ENCODE results near the gene ESRRB. TPM values are rescaled to one million over a fixed set of nuclear protein-coding genes. Genes with fewer than 3 reads are reported as not detected.

Gene ESRRB
- total RNA-seq, result 8.0 TPM

DNA sequence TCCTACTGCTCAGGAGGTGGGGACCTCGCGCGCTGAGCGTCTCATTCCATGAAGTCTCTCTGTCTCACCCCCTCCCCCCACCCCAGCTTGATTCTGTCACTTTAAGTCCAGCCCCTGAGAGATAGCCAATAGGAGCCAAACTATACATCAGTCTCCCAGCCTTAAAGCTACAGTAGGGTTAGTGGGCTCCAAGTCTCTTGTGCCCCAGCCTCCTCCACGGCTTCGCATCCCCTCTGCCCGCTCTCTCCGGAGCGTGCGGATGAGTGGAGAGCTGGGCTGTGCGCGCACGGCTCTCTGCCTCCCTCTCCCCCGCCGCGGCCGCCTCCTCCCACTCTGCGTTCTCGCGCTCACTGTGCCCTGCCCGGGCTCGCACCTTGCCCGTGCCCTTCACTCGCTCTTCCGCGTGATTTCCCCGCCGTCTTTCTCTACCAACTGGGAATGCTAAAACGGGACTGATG, at the start of gene ESRRB:
TSS of gene ESRRB (plus strand) at position 191 of the 458 bp plus-strand sequence. CDS start at position 456, 265 bp downstream.
- DNase-seq, result peak; percentile 20

DNA sequence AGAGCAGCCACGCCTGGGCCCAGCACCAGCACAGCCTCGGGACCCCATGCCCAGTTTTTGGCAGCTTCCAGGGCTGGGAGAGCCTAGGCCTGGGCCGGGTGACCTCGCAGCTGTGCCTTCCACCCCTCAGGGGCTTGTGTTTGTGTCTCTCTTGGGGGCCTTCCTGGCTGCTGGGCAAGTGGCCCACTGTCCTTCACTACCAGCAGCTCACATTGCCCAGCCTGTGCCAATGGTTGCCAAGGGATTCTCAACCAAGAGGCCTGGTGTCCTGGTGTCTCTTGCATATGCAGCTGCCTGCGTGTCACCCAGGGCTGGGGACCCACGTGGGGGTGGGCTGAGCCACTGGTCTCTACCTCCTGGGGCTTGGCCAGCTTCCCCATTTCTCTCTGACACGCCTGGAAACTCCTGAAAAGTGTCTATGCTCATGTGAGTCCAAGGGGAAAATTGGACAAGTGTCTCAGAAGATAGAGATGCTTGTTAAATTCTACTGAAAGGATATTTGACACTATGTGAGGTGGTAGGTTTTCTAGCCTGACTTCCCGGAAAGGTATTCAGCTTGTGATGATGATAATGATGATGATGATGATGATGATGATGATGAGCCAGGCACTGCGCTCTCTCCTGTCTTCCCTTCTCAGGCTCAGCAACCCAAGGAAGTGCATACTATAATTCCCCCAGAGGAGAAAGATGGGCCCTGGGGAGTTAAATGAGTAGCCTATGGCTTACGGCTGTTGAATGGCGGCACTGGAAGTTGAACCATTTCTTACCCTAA, 48.8 kb upstream of the ESRRB start:
- no peak for DNase-seq

DNA sequence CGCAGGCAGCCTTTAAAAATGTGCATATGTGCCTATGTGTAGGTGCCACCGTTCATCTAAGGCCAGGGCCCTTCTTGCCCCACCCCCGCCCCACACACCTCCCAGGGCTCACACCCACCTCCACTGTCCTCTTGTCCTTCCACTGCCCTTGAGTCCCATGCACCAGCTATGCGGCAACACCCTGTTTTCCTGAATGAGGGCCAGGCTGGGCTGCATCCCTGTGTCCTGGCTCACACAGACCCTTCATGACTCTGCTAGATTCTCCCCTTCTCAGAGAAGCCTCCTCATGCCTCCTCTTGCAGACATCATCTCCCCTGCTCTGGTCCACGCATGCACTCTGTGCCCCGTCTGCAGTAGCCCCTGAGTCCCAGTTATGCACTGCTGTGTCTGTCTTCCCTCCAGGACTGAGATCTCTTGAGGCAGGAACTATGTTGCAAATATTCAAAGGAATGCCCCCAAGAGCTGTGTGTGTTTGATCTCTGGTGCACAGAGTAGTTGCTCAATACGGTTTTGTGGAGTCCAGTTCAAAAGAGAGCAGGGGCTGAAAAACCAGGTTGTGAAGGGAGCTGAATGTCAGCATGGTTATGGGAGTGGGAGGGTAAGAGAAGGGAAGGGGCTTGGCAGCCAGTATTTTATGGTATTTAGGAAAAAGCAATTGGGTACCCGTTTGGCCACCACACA, 47.3 kb upstream of the ESRRB start:
- DNase-seq, result no peak

DNA sequence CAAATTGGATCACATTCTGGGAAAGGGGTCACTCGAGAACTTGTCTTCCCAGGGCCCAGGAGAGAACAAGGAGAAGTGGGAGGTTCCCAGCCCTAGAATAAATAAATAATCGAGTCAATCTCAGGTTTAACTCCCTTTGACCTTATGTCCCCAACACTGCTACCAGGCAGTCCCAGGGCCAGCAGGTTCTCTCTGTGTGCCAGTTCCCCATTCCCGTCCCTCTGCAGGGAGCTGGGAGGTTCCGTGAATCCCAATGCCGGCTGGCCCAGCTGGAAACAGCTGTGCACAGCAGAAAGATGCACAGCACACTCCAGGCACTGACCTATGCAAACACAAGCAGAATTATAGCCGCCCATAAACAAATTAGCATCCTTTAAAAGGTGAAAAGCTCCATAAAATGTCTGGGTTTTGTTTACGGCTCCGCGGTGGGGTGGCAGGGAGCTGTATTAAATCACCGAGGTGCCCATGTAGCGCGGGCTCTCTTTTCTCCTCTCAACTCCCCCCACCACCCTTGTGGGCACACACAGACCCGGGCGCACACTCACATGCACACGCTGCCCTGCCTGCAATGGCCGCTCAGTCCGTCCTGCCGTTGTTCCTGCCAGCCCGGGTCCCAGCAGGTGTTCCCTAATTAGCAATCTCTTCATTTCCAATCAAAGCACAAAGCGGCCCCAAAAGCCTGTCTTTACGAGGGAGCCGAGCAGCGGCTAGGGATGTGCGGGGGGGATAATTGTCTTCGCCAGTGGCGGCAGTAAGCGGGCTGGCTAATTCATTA, 46.6 kb upstream of the ESRRB start:
- DNase-seq, result peak; percentile 37

DNA sequence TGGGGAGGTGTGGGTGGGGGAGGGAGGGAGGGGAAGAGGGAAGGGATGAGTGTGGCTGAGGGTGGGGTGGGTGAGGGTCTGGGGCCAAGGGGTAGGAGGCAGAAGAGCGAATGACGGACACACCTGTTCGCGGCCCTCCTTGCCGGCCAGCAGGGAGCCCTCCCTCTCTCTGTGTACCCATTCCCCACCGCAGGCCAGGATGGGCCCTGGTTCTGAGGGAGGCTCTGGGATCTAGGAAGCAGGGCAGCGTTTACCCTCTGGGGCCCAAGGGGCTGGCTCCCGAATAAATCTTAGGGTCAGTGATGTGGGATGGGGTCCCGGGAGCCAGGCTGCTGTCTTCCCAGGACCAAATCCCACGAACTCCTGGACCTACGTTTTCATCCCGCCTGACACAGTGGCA, 46.0 kb upstream of the ESRRB start:
- DNase-seq, result no peak

DNA sequence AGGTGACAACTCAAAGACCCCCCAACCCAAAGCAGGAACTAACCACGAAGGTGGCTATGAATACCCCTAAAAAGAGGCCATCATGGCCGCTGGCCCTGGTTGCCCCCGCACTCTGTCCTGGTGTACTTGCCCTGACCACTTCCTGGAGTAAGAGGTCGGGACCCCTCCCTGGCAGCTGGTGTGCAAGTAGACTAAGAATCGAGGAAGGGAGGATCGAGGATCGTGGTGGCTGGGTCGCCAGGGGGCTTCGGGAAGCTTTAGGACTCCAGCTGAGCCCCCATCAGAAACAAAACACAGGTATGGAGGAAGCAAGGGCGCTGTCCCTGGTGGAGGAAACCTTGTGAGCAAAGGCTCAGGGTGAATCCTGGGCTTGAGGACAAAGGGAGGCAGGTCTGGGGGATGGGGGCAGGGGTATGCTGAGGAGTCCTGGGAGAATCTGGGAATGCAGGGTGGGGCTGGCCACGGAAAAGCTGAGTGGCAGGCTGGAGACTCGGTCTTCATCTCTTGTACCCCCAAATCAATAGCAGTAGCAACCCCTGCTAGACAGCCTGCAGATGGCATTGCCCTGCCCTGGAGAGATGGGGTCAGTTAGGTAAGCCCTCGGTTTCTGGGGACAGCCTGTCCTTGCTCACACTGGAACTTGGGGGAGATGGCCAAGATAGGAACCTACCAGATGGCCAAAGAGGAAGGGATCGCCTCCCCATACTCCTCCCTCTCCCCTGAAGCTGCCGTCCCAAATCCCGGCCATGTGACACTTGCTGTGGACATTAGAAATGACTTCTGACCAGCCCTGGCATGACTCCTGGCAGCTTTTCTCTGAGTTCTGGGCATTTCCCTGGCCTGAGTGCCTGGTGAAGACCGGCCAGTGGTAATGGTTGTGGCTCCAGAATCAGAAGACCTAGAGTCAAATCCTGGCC, 45.3 kb upstream of the ESRRB start:
- no peak for DNase-seq

DNA sequence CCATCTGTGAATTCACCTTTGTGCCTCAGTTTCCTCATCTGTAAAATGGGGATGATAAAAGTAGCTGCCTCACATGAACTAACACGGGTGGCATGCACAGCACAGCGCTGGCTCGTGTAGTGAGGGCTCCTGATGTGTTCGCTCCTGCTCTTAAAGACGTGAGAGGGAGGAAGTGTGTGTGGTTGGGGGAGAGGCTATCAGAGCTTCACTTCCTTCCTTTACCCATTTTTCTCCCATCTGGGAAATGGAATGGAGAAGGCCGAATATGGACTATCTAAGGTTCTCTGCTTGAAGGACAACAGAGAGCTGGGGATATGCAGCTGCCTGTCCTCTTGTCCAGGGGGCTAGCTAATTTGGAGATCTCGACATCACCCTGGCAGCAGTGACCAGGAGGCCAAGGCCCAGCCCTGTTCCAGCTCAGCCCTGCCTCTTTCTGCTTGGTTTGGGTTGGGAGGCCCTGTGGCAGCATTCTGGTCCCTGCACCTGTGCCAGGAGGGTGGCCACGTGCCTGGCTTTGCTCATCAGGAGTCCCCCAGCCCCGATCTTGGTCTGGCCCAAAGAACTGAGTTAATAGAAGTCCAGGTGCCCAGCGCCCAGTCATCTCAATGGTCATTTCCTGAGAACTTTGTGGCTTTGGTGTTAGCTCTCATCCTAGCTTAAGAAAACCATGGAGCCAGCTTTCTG, 44.5 kb upstream of the ESRRB start:
- no peak for DNase-seq

DNA sequence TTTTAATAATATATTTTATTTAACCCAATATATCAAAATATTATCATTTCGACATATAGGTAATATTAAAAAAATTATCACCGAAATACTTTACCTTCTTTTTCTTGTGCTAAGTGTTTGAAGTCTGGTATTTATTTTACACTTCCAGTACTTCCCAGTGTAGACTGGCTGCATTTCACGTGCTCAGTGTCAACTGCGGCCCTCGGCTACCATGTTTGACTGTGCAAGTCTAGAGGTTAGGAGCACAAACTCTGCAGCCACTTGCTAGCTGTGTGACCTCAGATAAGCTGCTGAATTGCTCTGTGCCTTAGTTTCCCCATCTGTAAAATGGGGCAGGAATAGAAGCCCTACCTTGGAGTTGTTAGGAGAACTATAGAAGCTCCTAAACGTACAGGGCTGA, 42.3 kb upstream of the ESRRB start:
- no peak for DNase-seq

DNA sequence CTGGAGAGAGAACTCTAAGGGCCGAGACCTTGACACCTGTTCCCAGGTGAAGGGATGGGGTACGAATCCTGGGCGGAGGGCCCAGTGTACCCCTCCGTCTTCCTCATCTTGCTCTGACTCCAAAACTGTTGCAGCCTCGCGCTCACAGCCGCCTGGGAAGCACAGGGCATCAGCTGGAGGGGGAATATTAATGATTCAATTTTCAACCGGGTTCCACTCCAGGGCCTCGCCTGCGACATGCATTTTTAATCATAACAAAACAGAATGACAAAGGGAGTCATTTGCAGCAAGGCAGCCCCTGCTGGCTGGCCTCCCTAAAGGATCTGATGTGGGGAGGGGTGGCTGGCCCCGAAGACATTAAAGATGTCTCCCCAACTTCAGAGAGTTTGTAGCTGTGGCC, 41.6 kb upstream of the ESRRB start:
- no peak for DNase-seq

DNA sequence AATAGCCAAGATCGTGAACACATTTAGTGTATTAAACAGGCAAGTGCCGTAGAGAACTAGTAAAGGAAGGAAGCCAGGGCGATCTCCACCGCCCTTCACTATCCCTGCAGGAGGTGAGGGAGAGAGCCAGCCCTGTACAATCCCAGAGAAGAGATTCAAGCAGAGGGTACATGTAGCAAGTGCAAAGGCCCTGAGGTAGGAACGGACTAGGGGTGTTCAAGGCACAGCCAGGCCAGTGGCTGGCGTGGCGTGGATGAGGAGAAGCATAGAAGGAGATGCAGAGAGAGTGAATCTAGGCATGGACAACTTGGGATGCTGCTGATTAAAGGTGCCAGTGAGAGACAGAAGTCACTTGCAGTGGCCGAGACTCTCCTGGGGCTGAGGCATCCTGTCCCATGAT, 39.1 kb upstream of the ESRRB start:
- no peak for DNase-seq

DNA sequence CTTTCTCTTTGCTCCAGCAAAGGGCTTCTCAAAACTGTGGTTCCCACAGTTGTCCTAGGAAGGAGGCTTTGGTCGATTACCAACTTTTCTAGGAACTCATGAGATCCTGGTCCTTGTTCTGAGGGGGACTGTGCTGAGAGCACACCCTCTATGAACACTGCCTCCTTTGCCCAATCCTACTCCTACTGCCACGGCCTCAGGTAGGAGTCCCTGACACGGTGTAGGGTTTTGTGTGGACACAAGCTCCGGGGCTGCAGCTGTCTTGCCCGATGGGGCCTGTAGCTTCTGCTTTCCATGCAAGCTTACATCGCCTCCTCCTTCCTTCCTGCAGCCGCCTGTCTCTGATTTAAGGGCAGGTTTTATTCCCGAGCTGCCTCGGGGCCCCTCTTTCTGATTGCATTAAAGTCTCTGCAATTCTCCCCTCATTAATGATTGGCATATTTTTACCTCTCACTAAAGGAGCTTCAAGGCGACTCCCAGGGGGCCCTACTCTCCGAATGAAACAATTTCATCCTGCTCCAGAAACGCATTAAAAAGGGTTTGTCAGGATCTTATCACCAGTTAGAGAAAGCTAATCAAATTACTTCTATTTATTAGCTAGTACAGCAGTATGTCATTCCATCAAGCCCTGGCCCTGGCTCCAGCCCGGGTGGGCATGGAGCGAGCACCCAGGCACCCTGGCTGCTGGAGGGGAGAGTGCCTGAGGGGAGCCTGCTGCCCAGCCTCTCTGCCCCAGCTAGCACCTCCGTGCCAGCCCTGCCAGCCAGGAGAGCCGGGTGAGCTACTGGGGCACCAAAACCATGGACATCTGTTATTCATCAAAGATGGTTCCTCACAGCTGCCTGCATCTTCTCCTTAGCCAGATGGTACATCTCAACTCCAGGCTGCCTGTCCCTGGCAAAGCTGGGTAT, 38.0 kb upstream of the ESRRB start:
- DNase-seq, result peak; percentile 74

DNA sequence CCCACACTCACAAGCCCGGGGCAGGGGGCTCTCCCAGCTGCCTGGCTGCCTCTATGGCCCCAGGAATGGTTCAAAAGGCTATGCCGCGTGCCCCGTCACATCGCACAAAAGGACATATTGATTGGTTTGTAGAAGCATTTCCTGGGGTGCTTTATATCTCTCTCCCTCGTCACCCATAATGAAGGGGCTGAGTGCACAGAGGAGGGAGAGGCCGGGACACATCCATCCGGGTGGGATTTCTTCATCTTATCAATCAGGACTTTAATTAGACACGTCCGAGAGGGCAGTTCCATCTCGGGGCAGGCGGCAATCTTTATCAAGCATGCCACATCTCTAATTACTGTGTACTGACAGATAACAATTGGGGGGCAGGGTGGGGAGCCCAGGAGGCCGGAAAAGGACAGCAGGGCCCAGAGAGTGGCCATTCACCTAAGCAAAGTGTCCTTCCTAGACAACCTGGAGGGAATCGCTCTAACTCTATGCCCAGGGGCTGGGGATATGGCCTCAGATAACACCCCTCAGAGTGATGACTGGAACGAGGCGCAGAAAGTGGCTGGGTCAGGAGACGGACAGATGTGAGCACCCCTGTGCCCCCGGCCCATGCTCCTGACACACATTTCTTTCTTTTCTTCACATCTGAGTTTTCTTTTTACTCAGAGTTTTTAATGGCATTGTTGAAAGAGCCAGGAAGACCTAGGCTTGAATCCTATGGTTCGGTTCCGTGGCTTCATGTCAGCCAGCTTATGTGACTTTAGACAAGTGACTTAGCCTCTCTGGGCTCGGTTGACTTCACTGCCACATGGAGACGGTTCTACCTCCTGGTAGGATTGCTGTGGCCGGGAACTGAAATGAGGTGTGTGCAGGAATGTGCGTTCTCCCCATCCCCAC, 36.0 kb upstream of the ESRRB start:
- DNase-seq, result no peak

DNA sequence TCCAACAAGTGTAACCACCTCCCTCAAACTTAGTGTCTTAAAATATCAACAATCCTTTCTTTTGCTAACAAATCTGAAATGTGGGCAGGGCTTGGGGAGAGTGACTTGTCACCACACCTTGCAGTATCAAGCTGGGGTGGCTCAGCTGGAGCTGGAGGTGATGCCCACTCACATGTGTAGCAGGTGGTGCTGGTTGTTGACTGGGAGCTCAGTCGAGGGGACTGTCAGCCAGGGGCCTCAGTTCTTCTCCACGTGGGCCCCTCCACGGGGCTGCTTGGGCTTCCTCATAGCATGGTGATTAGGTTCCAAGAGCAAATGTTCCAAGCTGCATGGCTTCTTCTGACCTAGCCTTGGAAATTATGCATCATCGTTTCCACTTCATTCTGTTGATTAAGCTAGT, 32.6 kb upstream of the ESRRB start:
- no peak for DNase-seq

DNA sequence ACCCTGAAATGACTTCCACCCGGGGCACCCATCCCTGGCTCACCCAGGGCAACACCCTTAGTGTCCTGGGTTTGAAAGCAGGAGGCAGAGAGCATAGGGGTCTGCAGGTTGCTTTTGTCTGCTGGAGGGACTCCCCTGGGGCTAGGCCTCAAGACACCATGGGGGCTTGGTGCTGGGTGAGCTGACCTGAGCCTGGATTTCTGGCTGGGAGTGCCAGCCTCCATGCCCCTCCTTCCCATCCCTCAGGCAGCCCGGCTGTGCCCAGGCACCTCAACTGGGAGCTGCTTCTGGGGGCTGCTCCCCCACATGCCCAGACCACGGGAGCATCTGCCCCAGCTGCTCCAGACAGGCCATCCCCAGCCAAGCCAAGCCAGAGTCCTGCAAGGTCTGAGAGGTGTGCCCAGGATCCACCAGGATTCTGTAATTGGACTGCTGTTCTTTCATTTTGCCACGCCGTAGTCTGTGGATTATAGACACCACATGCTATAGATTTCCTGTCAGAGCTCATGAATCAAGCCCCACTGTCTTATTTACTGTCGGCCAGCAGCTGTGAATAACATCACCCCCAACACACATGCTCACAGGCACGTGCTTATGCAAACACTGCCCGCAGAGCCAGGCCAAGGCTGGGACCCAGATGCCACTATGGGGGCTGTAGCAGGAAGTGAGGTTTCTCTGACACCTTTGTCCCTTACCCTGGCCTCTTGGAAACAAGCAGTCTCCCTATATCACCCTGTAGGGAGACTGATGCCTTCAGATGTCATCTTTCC, 29.4 kb upstream of the ESRRB start:
- peak; percentile 66 for DNase-seq

DNA sequence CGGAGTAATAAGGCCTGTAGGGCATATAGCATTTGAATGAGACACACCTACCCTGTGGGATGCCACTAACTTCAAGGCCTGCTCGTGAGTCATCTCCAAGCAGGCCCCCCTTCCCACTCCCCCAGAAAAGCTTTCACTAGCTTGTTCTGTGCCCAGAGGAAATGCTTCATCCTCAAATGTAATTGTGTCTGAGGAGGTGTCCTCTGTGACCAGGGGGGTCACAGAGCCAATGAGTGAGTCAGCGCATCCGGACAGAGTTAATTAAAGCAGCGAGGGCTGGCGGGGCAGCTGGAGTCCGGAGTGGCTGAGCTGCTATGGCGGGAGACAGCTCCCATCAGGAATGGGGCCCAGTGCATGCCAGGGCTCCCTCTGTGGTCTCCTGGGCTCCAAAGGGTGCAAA, 27.0 kb upstream of the ESRRB start:
- peak; percentile 12 for DNase-seq

DNA sequence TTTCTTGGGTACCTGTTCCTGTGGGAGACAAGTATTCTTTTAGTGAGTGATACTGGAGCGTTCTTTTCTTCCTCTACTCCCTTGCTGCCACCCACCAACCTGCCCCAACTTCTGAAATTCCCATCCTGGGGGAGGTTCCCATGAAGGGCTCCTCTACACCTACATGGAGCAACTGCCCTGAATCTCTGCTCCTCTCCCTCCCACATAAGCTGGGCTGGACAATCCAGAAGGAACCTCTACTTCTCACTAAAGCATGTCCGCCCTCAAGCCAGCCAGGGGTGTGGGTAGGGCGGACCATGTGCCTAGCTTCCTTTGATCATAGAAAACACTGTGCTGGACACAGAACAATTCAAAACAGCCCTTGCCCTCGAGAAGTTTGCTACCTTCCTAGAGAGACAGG, 25.9 kb upstream of the ESRRB start:
- no peak for DNase-seq

DNA sequence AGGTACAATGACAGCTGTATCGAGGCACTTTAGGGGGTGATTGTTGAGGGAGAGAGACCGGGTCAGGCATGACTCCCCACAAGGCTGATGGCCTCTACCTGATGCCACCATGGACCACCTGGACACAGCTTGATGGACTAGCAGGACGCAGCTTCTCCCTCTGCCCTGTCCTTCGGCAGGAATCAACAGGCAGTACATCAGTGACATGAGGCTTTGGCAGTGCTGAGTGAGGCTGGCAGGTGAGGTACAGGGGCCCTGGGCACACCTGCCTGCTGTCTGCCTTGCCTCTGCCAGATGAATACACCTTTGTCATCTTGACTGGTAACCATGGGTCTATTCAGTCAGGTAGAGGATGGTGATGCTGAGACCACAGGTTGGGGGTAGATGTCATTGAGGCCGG, 25.3 kb upstream of the ESRRB start:
- no peak for DNase-seq

DNA sequence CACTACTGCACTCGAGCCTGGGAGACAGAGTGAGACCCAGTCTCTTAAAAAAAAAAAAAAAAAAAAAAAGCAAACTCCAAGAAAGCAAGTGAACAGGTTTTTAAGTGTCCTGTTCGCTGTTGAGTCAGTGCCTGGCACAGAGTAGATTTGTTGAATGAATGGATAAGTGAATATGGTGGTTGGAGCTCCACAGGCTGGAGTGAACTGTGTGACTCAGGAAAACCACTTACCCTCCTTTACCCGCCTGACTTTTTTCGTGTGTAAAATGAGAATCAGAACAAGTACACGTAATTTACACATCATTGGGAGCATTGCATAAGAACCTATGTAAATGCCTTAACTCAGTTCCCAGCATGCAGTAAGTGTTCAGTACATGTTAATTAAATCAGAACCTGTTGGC, 24.0 kb upstream of the ESRRB start:
- DNase-seq, result no peak
